GM21528 (cell line): Measurements from ENCODE around the gene ARSG.
"Not testable (repeated sequence)": the region's sequence is repeated elsewhere in the genome, so short reads cannot be mapped to it uniquely, and the experiment has no call there.

Source experiments
- ATAC-seq: cut with Tn5 transposase; IDR thresholded peaks from one replicate; pipeline ENCODE4 v1.9.1; 2021; ENCODE audit warnings: mild to moderate bottlenecking, moderate library complexity; ENCODE audit not compliant: unreplicated experiment, low FRiP score

The ARSG gene

GRCh38 chr17:68365469-68365868 lies 74.2 kb downstream of the ARSG start:
- ATAC-seq: no peak

- no peak for ATAC-seq
These were observed 77.1 kb downstream of the ARSG start for GRCh38 chr17:68368387-68368786.

DNA sequence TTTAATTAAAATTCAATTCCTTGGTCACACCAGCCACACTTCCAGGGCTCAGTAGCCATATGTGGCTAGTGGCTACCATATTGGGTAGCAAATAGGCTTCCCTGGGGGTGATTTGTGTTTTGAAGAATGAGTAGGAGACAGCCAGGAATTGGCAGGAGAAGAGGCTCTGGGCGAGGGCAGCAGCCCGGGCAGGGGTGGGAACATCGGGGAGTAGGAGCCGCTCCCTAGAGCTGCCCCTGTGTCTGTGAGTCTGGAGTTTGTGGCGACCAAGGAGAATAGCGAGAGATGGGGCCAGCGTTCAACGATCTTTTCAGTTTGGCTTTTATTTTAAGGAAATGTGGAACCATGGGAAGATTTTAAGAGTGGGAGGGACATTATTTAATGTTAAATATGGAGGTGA lies 84.3 kb downstream of the ARSG start:
- ATAC-seq: no peak

GRCh38 chr17:68376178-68376577 lies 84.9 kb downstream of the ARSG start:
- not testable (repeated sequence) for ATAC-seq

- no peak for ATAC-seq
These were observed 86.5 kb downstream of the ARSG start for GRCh38 chr17:68377771-68378267.

GRCh38 chr17:68378268-68379176 lies 87.2 kb downstream of the ARSG start:
- ATAC-seq: no peak

DNA sequence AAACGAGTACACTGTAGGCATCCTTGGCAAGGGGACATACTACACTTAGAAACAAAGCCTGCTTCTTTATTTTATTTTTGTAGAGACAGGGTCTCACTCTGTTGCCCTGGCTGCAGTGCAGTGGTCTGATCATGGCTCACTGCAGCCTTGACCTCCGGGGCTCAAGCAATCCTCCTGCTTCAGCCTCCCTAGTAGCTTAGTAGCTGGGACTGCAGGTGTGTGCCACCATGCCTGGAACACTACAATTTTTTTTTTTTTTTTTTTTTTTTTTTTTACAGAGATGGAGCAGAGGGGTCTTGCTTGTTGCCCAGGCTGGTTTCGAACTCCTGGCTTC lies 87.8 kb downstream of the ARSG start:
- ATAC-seq: no peak

GRCh38 chr17:68379692-68380677 lies 88.7 kb downstream of the ARSG start:
- ATAC-seq: no peak

GRCh38 chr17:68381076-68381900 lies 90.0 kb downstream of the ARSG start:
- no peak for ATAC-seq

DNA sequence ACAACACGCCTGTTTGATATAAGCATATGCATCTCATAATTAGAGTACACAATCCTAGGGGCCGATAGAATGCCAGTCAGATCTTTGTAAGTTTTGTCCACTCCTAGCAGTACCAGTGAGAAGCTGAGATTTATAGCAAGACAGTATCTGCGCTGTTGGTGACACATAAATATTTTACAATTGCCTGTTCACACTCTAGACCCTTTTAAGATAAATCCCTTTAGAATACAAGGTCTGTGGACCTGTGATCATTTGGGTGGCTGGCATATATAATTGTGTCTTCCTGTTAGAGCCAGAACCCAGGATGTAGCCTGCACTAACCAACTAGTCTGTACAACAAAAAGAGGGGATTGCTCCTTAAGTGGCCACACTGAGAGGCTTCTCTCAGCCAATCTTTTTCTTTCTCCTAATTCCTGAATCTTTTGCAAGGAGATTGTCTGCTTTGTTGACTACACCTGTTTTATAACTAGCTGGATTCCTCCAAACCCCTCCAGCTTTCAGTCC lies 91.3 kb downstream of the ARSG start:
- no peak for ATAC-seq

DNA sequence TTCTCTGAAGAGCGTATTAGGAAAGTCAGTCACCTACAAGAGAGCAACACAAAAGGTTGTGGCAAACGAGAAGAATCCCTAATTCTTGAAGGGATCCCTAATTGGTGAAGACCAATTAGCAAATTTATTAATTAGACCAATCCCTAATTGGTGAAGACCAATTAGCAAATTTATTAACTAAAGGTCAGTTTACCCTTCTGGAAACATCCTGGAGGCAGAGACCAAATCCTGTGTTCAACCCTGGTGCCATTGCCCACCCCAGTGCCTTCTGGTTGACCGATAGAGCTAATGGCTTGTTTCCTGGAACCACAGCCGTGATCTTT lies 91.8 kb downstream of the ARSG start:
- no peak for ATAC-seq

DNA sequence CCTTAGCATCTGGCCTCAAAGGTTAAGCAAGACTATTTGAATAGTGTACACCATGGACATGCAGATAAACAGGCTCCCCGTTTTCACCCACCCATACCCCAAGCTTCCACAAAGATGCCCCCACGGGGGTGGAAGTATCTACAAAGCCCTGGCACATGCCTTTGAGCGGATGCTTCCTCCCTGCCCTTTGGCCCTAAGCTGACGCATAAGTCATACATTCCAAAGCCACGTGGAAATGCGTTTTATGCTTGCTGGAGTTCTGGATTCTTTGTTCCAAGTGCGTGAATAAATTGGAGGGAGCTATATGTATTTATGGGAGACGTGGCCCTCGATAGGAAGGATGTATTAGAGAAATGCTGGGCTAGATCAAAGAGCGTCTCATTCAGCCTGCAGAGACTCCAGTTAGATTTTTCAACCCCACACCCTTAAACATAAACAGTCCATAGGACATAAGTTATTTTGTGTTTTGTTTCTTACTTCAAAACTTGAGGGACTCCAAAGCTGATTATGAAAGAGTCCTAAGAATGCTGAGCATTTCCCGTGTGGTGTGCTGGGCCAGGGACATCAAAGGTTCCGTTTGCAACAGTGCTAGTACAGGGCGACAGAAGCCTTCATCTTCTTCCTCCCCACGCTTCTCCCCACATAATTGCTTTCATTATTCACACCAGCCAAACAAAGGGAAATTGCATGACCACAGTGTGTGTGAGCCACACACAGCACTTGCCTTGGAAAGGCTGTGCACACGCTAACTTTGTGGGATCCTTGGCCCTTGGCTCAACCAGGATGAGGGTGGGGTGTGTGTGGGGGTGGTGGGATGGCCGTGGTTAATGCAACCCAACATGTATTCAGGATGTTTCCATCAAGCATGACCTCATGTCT lies 92.4 kb downstream of the ARSG start:
- ATAC-seq: no peak

DNA sequence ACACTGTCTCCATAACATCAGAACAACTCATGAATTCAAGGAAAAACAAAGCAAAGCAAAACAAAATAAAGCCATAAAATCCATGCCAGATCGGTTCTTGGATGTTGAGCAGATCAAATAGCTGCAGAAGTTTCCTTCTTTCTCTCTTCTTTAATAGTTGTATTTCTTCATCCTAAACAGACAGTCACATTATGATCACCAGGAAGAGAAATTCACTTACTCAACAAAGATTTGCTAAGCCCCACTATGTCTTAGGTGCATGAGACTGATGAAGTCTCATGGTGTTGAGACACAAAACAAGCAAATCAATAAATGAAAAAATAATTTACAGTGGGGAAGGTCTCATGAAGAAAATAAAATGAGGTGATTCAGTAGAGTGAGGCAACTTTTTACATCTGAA lies 93.2 kb downstream of the ARSG start:
- ATAC-seq: no peak

GRCh38 chr17:68384941-68385340 lies 93.6 kb downstream of the ARSG start:
- no peak for ATAC-seq

- no peak for ATAC-seq
These were observed 94.4 kb downstream of the ARSG start for GRCh38 chr17:68385490-68386215.

GRCh38 chr17:68387435-68388218 lies 96.3 kb downstream of the ARSG start:
- no peak for ATAC-seq

GRCh38 chr17:68389041-68389440 lies 97.7 kb downstream of the ARSG start:
- ATAC-seq: no peak
